Peyer's patch (tissue), 4 donors: ENCODE measurements around the gene ALKBH7. TPM values are rescaled to one million over a fixed set of nuclear protein-coding genes. Genes with fewer than 3 reads are reported as not detected.
A peak's percentile ranks its signal among the peaks of the same experiment; 100 is the strongest.

Experiments
- DNase-seq, 3 donors: peaks; one replicate each; pipeline ENCODE4 v3.0.0-alpha.2; 2017 to 2019
- H3K27ac ChIP-seq, 4 donors: fragments of 200-600 bp; sonication (generic); one replicate each; pipeline ENCODE4 v1.5.1; 2016 to 2019
- H3K27me3 ChIP-seq, 2 donors: fragments of 200-600 bp; sonication (generic); one replicate each; pipeline ENCODE4 v1.5.1; 2019
- H3K36me3 ChIP-seq, 3 donors: fragments of 200-600 bp; sonication (generic); one replicate each; pipeline ENCODE4 v1.5.1; 2016 to 2019
- H3K4me1 ChIP-seq, 4 donors: fragments of 200-600 bp; sonication (generic); one replicate each; pipeline ENCODE4 v1.5.1; 2016 to 2019
- H3K4me3 ChIP-seq, 4 donors: fragments of 200-600 bp; sonication (generic); 1 replicate in 3 of 4; 2 replicates in 1 of 4; pipeline ENCODE4 v1.5.1; 2016 to 2019; ENCODE audit warnings: mild to moderate bottlenecking in 1 of 4
- H3K9me3 ChIP-seq, 4 donors: fragments of 200-600 bp; sonication (generic); one replicate each; pipeline ENCODE4 v1.5.1; 2016 to 2019; ENCODE audit warnings: mild to moderate bottlenecking in 1 of 4
- POLR2A ChIP-seq, 2 donors: fragments of 450-650 bp; IDR thresholded peaks; one replicate each; pipeline ENCODE4 v1.5.1; 2017; ENCODE audit warnings: antibody characterized with exemption in 2 of 2, mild to moderate bottlenecking in 2 of 2, moderate library complexity in 2 of 2
- total RNA-seq, 4 donors: library from RNA; depleted of rRNA; stranded (reverse); fragments of >200 nt; gene quantifications; one replicate each; pipeline ENCODE4 v1.1.0, GENCODE V29; 2016
- TF ChIP-seq, protein P1 (sequence below), 6 experiments: fragments of 450-650 bp in 4 of 6; fragments of 200-600 bp in 2 of 6; sonication (generic) in 1 of 6; IDR thresholded peaks; one replicate each; pipeline ENCODE4 v1.5.1; 2017 to 2019; ENCODE audit warnings: antibody characterized with exemption in 6 of 6, mild to moderate bottlenecking in 3 of 6, moderate library complexity in 1 of 6

ALKBH7 gene
- total RNA-seq, 4 donors from 2014 or later = 51.2 to 121 (median 108) TPM

DNA sequence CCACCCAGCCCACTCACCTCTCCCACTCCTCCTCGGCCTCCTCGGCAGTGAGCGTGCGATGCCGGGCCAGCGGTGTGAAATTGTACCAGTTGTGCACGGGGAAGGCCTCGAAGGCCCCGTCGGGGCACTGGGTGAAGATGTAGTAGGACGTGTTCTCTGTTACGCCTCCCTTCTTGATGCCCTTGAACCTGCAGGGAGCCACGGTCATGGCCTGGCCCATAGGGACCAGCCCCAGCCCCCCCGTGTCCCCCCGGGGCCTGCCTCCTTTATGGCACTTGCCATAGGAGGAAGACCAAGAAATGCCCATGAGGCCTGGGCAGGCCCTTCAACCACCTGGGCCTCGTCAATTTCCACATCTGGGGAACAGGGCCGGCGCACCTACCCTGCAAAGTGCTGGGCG lies 14.8 kb downstream of the ALKBH7 start:
- Histone ChIP-seq H3K4me3 (no peak overlapping the region), H3K36me3 (peaks cover 0 to 84% (median 0%) of the 10 kb centered on the region in 3 donors), H3K9me3 (no peaks in the 10 kb centered on the region), H3K27me3 (no peaks in the 10 kb centered on the region), H3K4me1 (peaks cover 0 to 9% (median 4%) of the 10 kb centered on the region in 4 donors), H3K27ac (no peak overlapping the region)
- no peak for TF ChIP-seq POLR2A (IDR thresholded peaks at IDR 0.05)
- TF ChIP-seq, protein P1, sequence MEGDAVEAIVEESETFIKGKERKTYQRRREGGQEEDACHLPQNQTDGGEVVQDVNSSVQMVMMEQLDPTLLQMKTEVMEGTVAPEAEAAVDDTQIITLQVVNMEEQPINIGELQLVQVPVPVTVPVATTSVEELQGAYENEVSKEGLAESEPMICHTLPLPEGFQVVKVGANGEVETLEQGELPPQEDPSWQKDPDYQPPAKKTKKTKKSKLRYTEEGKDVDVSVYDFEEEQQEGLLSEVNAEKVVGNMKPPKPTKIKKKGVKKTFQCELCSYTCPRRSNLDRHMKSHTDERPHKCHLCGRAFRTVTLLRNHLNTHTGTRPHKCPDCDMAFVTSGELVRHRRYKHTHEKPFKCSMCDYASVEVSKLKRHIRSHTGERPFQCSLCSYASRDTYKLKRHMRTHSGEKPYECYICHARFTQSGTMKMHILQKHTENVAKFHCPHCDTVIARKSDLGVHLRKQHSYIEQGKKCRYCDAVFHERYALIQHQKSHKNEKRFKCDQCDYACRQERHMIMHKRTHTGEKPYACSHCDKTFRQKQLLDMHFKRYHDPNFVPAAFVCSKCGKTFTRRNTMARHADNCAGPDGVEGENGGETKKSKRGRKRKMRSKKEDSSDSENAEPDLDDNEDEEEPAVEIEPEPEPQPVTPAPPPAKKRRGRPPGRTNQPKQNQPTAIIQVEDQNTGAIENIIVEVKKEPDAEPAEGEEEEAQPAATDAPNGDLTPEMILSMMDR (IDR thresholded peaks at IDR 0.05) = no peak
- no peak for DNase-seq

DNA sequence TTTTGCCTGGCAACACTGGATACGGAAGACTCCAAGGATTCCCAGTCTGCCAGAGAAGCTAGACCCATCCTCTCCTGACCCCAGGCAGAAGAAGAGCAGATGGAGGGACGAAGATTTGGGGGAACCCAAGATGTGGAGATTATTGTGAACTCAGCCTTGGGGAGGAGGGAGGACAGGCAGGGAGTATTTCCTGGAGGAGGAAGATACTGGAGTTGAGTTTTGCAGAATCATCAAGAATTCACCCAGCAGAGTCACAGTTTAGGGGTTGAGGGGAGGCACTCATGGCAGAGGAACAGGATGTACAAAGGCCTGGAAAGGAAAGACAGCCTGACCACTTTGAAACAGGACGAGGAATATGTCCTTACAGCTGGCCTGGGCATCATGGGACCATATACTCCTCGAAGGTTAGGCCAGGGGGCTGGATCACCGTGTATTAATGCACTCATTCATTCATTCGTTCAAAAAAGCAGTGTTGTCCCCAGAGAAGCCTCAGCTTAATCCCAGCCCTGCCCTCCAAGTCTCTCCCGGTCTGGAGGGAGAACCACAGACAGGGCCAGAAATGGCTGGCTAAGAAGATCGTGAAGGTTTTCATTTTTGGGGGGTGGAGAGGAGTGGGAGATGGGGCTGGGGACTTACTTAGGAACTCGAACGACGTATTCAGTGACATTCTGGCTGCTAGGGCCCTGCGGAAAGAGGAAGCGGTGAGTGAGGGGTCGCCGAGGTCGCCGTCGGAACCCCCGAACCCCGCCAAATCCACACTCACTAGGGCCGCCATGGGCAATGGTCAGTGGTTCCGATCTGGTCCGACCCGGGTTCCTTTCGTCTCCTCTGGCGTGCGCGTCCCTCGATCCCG lies 19.9 kb downstream of the ALKBH7 start:
- DNase-seq = no peak
- TF ChIP-seq, protein P1 (IDR thresholded peaks at IDR 0.05) = no peak
- no peak for TF ChIP-seq POLR2A (IDR thresholded peaks at IDR 0.05)
- H3K4me3 ChIP-seq = peak overlapping the region; percentile 64 to 82 (median 82)
- H3K27me3 ChIP-seq = no peaks in the 10 kb centered on the region
- no peaks in the 10 kb centered on the region for H3K9me3 ChIP-seq
- peaks cover 0 to 13% (median 7%) of the 10 kb centered on the region in 4 donors for H3K4me1 ChIP-seq
- H3K36me3 ChIP-seq = peaks cover 0 to 34% (median 0%) of the 10 kb centered on the region in 3 donors
- H3K27ac ChIP-seq = peak overlapping the region; percentile 89 to 92 (median 90)

DNA sequence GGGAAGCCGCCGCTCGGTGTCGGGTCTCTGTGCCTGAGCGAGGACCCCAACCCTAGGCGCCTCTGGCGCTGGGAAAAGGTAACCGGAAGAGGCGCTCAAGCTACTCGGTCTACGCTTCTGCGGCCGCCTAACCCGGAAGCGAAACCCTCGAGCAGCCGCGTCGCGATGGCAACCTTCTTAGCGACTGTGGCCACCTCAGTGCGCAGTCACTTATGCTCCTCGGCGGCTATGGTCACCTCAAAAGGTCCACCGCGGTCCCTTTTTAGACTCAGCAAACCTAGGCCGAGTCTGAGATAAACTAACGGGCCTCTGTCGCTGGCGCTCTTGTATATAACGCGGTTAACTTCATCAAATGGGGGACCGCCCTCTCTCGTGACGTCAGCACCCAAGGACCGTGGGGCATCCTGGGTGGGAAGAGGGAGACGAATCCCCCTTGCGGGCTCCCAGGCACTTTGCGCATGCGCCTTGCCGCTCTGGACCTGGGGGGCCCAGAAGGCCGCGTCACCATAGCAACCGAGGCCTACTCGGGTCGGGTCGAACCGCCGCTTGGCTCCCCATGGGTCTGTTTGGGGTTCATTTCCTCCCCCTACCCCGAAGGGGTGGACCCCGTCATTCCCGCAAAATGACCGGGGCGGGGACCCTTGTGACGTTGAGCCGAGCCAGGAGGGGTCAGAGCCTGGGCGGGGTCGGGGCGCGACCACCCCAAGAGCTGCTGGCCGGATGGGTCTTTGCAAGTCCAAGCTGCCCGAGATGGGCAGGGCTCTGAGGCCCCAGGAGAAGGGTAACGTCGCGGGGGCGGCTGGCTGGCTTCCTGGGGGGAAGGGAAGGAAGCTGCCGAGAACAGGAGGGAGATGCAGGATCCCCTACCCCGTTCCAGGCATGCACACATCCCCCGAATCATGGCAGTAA lies 20.7 kb downstream of the ALKBH7 start, which contains the start of gene GTF2F1:
GTF2F1 (minus strand) TSS at position 91 of the 909 bp plus-strand sequence. CDS start 169 bp downstream, outside the sequence.
- DNase-seq = peak; percentile 92 to 97 (median 93)
- Histone ChIP-seq H3K36me3 (peaks cover 0 to 25% (median 0%) of the 10 kb centered on the region in 3 donors), H3K4me1 (peaks cover 0 to 13% (median 7%) of the 10 kb centered on the region in 4 donors), H3K4me3 (peak within 1 kb of the TSS; percentile 64 to 82 (median 82)), H3K27ac (peak within 1 kb of the TSS; percentile 89 to 92 (median 90)), H3K9me3 (no peaks in the 10 kb centered on the region), H3K27me3 (no peaks in the 10 kb centered on the region)
- TF ChIP-seq, protein P1 (IDR thresholded peaks at IDR 0.05) = peak in 4 of 6 experiments; percentile 14 to 40 (median 32)
- peak; percentile 15 to 36 for TF ChIP-seq POLR2A (IDR thresholded peaks at IDR 0.05)

DNA sequence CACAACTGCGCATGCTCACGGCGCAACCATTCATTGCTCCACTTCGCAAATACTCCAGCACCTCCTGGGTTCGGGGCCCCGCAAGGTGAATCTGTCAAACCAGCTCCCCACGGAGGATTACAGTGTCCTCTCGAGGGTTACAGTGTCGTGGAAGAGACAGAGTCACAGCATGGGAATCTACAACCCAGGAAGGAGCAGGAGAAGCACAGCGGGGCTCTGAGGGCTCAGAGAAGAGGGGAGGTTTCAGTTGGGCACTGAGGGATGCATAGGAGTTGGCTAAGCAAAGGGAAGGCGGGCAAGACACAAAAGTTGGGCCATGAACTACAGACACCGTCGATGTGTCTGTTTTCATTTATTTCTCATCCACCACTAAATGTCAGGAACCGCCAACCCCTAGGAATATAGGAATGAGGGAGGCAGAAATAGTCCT lies 21.4 kb downstream of the ALKBH7 start:
- Histone ChIP-seq H3K4me1 (peaks cover 0 to 13% (median 7%) of the 10 kb centered on the region in 4 donors), H3K27ac (peak overlapping the region; percentile 89 to 92 (median 90)), H3K27me3 (no peaks in the 10 kb centered on the region), H3K9me3 (no peaks in the 10 kb centered on the region), H3K36me3 (peaks cover 0 to 18% (median 0%) of the 10 kb centered on the region in 3 donors), H3K4me3 (peak overlapping the region; percentile 64 to 82 (median 82))
- no peak for TF ChIP-seq POLR2A (IDR thresholded peaks at IDR 0.05)
- TF ChIP-seq, protein P1 (IDR thresholded peaks at IDR 0.05) = no peak
- DNase-seq = peak in 1 of 3 donors; percentile 81

DNA sequence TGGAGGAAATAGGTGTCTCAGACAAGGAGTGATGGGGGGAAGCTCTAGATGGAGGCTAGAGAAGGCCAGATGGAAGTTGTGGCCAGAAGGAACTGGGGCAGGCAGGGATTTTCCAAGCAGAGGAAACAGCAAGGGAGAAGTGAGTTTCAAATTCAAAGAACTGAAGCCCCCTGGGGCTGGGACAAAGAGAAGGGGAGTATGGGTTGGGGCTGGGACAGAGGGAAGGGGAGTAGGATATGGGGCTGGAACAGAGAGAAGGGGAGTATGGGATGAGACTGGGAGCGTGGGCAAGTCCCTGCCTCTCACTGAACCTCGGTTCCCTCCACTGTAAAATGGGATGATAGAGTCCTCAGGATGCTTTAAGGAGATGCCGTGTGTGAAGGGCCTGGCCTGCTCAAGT lies 22.2 kb downstream of the ALKBH7 start:
- Histone ChIP-seq H3K4me1 (peaks cover 0 to 13% (median 7%) of the 10 kb centered on the region in 4 donors), H3K4me3 (no peak overlapping the region), H3K36me3 (peaks cover 0 to 10% (median 0%) of the 10 kb centered on the region in 3 donors), H3K27me3 (no peaks in the 10 kb centered on the region), H3K27ac (no peak overlapping the region), H3K9me3 (no peaks in the 10 kb centered on the region)
- no peak for DNase-seq
- TF ChIP-seq POLR2A (IDR thresholded peaks at IDR 0.05) = no peak
- TF ChIP-seq, protein P1 (IDR thresholded peaks at IDR 0.05) = no peak
